NCI-H187 treated with DMSO at 0.1 percent for 48 hours (cell line): Measurements from ENCODE around the gene PJVK.
"Not testable (repeated sequence)": the region's sequence is repeated elsewhere in the genome, so short reads cannot be mapped to it uniquely, and the experiment has no call there.

Experiments
- DNase-seq: peaks from one replicate; lab custom pipeline; 2025; lab: John Stamatoyannopoulos, UW

PJVK gene

GRCh38 chr2:178450774-178451525, at the start of gene PJVK, which contains the start of gene PRKRA:
Gene PJVK (plus strand): TSS chr2:178451378. CDS start chr2:178453410, 2,032 bp downstream.
Gene PRKRA (minus strand): TSS chr2:178451175. CDS start chr2:178451030, 145 bp downstream.
- DNase-seq: peak; percentile 8

GRCh38 chr2:178401994-178402437, 49.2 kb upstream of the PJVK start:
- no peak for DNase-seq

DNA sequence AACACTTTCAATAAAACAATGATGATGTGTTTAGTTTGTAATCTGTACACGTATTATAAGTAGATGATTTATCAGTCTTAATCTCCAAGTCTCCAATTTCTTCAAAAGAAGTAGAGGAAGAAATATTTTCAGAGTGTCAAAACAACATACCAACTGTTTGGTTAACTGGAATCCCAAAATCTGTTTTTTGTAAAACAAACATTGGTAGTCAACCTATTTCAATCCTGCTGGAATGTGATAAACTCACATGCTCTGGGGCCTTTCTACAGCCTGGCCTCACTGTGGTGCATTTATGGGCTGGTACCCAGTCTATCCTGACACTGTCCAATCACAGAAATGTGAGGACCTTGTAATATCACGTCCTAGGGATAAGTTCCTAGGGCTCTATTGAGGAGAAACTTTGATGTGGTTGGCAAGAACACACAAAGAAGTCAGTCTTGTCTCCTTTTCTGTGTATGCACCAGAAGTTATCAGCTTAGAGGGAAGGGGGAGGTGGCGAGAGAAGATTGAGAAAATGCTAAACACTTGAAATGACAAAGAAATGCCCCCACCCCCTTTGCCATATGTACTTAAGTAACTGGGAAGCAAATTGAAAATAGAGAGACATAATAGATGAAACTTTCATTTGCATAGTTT, 47.4 kb upstream of the PJVK start:
- DNase-seq: no peak

DNA sequence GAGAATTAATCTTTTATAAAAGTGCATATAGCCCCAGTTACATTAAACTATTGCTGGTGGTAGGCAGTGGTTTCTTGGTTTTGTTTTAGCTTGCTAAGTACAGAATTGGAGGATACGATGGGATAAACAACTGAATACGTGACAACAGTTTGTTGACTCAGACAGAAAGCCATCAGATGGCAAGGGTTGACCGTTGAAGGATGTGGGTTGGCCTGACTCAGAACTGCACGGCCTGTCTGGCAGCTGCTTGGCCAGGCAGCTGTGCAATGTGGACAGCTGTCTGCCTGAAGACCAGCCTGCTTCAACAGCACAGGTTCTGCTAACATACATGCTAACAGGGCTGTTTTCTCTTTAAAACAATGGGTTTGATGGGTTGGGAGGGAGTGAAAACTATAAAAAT, 46.8 kb upstream of the PJVK start:
- no peak for DNase-seq

GRCh38 chr2:178409261-178409660, 41.9 kb upstream of the PJVK start:
- DNase-seq: no peak

DNA sequence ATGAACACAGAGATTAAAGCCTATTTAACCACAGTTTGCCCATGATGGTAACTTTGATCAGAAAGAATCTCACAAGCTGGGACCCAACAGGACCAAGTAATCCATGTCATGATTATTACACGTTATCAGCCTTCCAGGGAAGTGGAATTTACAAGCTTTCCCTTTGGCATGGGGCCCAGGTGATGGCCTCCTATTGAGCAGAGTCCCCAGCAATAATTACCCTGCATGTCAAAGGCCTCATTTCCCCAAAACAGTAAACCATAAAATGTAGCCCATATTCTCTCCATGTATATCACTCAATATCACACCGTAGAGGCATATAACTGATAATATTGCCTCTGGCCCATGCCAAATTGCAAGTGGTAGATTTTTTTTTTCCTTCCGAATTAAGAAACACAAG, 39.1 kb upstream of the PJVK start:
- DNase-seq: no peak

DNA sequence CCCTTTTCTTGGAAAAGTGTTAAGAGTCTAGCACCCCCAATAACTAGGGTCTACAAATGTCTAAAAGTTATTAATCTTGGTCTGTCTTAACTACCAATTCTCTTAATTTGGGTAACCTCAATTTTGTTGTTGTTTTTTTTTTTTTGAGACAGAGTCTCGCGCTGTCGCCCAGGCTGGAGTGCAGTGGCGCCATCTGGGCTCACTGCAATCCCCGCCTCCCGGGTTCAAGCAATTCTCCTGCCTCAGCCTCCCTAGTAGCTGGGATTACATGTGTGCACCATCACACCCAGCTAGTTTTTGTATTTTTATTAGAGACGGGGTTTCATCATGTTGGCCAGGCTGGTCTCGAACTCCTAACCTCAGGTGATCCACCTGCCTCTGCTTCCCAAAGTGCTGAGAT, 38.7 kb upstream of the PJVK start:
- not testable (repeated sequence) for DNase-seq

GRCh38 chr2:178413472-178414265, 37.5 kb upstream of the PJVK start:
- DNase-seq: no peak

GRCh38 chr2:178414266-178415247, 36.6 kb upstream of the PJVK start:
- peak; percentile 54 for DNase-seq

GRCh38 chr2:178415979-178416378, 35.2 kb upstream of the PJVK start:
- DNase-seq: no peak

DNA sequence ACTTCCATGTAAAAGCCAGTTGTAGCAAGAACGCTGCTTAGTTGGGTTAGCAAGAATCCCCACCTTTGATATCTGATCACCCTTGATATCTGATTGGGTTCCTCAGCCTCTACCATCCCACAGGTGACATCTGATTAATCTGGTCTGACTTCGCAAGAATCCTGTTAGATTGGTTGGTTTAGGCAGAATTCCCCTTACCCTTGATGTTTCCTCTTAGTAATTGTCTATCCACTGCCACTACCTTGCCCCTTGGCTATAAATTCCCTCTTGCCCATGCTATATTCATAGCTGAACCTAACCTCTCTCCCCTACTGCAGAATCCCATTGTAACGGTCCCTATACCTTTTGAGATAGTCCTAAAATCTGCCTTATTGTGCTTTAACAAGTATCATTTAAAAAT, 33.3 kb upstream of the PJVK start:
- DNase-seq: no peak

GRCh38 chr2:178418426-178418825, 32.8 kb upstream of the PJVK start:
- DNase-seq: no peak

GRCh38 chr2:178419123-178419522, 32.1 kb upstream of the PJVK start:
- DNase-seq: no peak

GRCh38 chr2:178420463-178420999, 30.6 kb upstream of the PJVK start:
- DNase-seq: no peak

DNA sequence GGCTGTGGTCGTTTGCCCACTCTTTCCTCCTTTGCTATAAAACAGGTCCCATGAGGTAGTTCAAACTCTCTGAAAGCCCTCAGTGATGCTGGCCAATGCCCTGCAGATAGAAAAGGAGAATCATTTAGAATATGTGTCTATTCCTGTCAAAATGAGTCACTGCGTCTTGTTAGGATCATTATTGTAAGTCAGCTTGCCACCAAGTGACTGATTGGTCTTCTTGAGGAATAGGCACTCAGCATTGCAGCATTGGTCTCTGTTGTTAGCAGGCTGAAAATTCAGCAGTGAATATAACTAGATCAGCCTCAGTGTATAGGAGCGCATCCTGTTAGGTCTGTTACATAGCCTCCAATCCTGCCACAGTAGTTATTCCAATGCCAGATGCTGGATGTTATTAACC, 29.1 kb upstream of the PJVK start:
- DNase-seq: no peak

DNA sequence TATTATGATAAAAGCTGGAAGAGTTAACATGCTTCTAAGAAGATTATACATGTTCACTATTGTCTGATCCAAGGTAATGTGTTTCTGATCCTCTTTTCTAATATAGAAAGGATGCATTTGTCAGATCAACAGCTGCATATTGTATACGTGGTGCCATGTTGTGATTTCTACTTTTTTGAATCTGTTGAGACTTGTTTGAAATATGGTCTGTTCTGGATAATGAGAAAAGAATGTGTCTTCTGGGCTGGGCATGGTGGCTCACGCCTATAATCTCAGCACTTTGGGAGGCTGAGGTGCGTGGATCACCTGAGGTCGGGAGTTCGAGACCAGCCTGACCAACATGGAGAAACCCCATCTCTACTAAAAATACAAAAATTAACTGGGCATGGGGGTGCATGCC, 27.4 kb upstream of the PJVK start:
- DNase-seq: not testable (repeated sequence)

GRCh38 chr2:178425255-178425827, 25.8 kb upstream of the PJVK start:
- no peak for DNase-seq

- no peak for DNase-seq
Observed at GRCh38 chr2:178426388-178426787, 24.8 kb upstream of the PJVK start.

DNA sequence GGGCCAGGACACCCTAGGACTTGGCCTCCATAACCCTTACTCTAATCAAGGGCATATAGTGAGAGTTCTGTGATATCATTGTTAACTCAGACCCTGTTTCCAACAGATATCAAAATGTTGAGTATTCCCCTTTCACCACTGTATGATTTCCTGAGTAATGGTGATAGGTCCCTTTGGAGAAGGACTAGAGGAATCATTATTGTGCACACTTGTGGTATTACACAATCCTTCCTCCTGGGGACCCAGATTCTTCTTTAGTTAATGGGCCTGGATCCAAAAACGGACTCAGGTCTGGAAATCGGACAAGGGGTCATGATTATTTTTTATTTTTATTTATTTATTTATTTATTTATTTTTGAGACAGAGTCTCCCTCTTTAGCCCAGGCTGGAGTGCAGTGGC, 23.7 kb upstream of the PJVK start:
- DNase-seq: no peak

DNA sequence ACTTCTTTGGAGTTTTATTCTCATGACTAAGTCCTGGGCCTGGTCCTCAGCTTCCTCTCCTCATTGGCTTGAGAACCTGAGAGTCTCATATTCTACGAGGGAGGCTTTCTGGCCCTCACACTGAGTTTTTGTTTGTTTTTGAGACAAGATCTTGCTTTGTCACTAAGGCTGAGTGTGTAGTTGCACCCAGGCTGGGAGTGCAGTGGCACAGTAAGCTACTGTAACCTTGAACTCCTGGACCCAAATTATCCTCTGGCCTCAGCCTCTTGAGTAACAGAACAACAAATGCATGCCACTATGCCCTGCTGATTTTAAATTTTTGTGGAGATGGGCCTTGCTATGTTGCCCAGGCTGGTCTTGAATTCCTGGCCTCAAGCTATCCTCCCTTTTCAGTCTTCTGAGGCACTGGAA, 22.8 kb upstream of the PJVK start:
- DNase-seq: no peak

- no peak for DNase-seq
Observed at GRCh38 chr2:178429336-178429735, 21.8 kb upstream of the PJVK start.
